GM21390 (cell line): ENCODE results near the gene ACTR2.
A peak's percentile ranks its signal among the peaks of the same experiment; 100 is the strongest.
"Not testable (repeated sequence)": the region's sequence is repeated elsewhere in the genome, so short reads cannot be mapped to it uniquely, and the experiment has no call there.

ENCODE experiments used
- ATAC-seq: cut with Tn5 transposase; IDR thresholded peaks from one replicate; pipeline ENCODE4 v1.9.1; 2021; ENCODE audit not compliant: unreplicated experiment

Gene ACTR2

GRCh38 chr2:65311049-65311448 lies 83.4 kb downstream of the ACTR2 start:
- ATAC-seq = no peak

GRCh38 chr2:65311596-65311995 lies 84.0 kb downstream of the ACTR2 start:
- ATAC-seq = no peak

GRCh38 chr2:65313126-65313953 lies 85.7 kb downstream of the ACTR2 start:
- no peak for ATAC-seq

GRCh38 chr2:65313954-65314256 lies 86.3 kb downstream of the ACTR2 start:
- no peak for ATAC-seq

GRCh38 chr2:65314801-65315441 lies 87.3 kb downstream of the ACTR2 start:
- no peak for ATAC-seq

GRCh38 chr2:65316072-65316471 lies 88.4 kb downstream of the ACTR2 start:
- ATAC-seq = no peak

- not testable (repeated sequence) for ATAC-seq
Observed at GRCh38 chr2:65317351-65317750, 89.7 kb downstream of the ACTR2 start.

- ATAC-seq = no peak
Observed at GRCh38 chr2:65317841-65318240, 90.2 kb downstream of the ACTR2 start.

- no peak for ATAC-seq
Observed at GRCh38 chr2:65319072-65319673, 91.5 kb downstream of the ACTR2 start.

- ATAC-seq = no peak
Observed at GRCh38 chr2:65319674-65320041, 92.0 kb downstream of the ACTR2 start.

- ATAC-seq = peak; percentile 58
Observed at GRCh38 chr2:65320042-65320725, 92.6 kb downstream of the ACTR2 start.
